ENCODE measurements around the gene GAB1.

- no peak for TF ChIP-seq CBX8 (IDR thresholded peaks at IDR 0.05; ENCODE audit: borderline replicate concordance, low read depth, low read length)
- TF ChIP-seq CTCF (IDR thresholded peaks at IDR 0.05; ENCODE audit: control extremely low read depth in 1 of 3, insufficient read depth in 1 of 3, low read depth in 1 of 3, low read length in 3 of 3), result peak in 1 of 3 experiments; percentile 45; a peak in 2 of 4 replicates
- no peak for TF ChIP-seq POLR2AphosphoS5 (IDR thresholded peaks at IDR 0.05; ENCODE audit: low read depth, low read length)
- no peak for TF ChIP-seq PHF8 (conservative IDR thresholded peaks at IDR 0.05; ENCODE audit: low read depth, low read length)
- no peak for TF ChIP-seq ZNF274 (IDR thresholded peaks at IDR 0.05; ENCODE audit: borderline replicate concordance, extremely low read depth, low read length)
- no peak for TF ChIP-seq RNF2 (IDR thresholded peaks at IDR 0.05; ENCODE audit: borderline replicate concordance, low read depth, low read length, missing control alignments, poor library complexity, severe bottlenecking)
- TF ChIP-seq EZH2 (IDR thresholded peaks at IDR 0.05; ENCODE audit: low read depth, low read length, severe bottlenecking), result no peak
Measured at GRCh38 chr4:143329985-143330384, 6.7 kb upstream of the GAB1 start.
